H4 (cell line): ENCODE results near the gene OAS1. TPM values are rescaled to one million over a fixed set of nuclear protein-coding genes. Genes with fewer than 3 reads are reported as not detected.
"Not testable (repeated sequence)": the region's sequence is repeated elsewhere in the genome, so short reads cannot be mapped to it uniquely, and the experiment has no call there.

Experiments
- DNase-seq: peaks from one replicate; pipeline ENCODE4 v3.0.0-alpha.2; 2015; ENCODE audit warnings: low spot score
- total RNA-seq: library from RNA; depleted of rRNA; stranded (reverse); fragments of >200 nt; shearing (Covaris generic); gene quantifications from 2 replicates; pipeline ENCODE4 v1.2.3, GENCODE V29; 2014

OAS1 gene
- total RNA-seq, 1 experiment from 2014 or later: 70.8 TPM

DNA sequence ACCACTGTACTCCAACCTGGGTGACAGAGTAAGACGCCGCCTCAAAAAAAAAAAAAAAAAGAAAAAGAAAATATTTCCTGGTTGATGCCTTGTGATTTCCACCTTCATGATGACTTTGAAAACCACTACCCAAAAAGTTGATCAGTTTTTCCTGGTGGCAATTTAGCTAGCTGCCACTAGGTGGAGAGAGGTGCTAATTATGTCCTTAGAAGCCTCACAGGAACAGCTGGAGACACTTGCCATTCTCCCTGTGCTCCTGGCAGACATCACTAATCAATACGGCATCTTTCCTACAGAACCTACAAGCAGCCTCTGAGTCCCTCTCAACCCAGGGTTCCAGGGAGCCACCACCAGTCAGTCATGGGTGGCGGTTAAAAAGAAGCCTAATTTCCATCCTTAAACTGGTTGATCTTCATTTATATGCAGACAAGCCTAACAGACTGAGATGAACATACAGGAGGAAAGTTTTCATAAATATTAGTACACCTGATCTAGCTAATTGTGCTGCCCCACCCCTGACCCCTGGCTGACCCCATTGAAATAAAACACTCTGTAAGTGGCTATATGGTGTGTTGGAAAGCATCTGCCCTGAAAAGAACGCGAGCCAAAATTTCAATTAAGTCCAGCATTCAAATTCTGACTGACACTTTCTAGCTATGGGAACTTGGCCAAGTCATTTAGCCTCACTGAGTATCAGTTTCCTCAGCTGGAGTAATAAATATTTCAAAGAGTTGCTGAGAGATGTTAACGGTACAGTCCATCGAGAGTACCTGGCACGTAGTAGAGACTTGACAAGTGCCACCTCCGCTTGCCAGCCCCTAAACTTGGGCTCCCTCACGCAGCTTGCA lies 6.2 kb upstream of the OAS1 start:
- peak; percentile 59 for DNase-seq

DNA sequence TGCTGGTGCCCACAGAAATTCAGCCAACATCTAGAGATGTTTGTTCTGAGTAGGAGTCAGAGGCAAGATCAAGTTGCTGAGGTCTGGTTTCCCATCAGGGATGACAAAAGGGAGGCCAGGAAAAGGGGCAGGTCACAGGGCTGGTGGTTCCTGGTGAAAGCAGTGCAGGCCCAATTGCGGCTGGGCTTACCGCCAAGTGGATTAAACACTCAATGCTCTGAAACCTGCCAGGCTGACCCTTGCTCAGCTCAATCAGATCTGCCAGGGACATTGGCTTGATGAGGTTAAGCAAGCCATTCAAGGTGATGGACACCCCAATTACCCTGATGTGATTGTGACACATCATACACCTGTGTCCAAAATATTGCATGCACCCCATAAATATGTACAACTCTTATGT lies 5.5 kb upstream of the OAS1 start:
- DNase-seq: no peak

DNA sequence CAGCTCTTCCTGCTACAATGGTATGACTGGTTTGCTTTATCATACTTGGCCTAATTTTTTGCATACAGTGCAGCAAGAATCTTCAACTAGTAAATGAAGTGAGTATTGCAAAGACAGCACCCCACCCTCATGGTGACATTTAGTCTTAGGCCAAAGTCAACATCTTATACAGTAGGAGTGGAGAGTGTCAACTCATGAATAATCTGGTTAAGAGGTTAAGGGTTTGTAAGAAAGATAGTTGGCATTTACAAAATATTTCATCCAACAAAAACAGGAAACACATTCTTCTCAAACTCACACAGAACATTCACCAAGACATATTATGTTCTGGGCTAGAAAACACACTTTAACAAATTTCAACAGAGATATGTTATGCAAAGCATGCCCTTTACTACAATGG lies 2.2 kb upstream of the OAS1 start:
- no peak for DNase-seq

DNA sequence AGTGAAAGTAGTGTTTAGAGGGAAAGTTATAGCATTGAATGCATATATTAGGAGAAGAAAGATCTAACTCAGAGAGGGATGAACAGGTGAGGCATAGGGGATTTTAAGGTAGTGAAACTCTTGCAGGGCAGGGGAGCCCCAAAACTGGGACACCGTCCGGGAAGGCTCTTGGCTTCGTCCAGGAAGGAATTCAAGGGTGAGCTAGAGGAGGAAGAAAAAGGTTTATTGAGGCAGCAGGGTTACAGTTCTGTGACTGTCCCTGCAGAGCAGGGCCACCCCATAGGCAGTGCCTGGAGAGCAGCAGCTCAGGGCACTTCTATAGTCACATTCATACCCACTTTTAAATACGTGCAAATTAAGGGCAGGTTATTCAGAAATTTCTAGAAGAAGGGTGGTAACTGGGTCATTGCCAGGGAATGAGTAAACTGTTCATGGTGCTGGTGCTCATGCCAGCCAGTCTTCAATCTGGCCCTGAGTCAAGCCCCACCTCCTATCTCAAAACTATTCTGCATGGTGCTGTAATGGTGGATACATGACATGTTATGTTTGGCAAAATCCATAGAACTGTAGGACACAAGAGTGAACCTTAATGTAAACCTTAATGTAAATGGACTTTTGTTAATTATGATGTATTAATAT lies 1.2 kb upstream of the OAS1 start:
- DNase-seq: no peak

DNA sequence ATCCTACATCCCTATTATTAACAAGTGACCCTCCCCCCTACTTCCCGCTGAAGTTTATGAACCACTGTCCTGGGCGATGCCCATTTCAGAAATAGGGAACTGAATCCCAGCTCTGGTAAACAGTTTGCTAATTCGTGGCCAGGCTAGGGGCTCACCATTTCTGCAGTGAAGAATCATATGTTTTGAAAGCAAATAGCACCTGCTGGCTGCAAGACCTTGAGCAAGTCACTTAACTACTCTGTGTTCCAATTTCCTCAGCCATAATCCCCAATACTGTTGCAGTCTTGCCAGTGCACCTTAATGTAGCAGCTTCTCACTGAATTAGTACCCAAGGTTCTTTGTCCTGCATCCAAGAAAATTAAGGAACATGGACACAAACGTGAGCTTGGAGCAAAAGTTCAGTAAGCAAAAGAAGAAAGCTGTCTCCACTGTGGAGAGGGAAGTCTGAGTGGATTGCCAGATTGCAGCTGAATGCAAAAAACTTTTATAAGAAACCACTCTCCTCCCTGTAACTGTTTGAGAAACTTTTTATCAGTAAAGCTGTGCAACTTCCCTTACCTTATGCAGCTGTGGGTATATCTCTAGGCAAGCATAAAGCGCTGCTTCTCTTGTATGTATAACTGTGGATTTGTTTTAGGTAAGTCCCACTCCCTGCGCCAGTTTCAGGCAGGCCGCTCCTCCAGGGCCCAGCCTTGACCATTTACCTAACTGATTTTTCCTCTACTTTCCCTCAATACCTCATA lies 824 bp downstream of the OAS1 start:
- no peak for DNase-seq

DNA sequence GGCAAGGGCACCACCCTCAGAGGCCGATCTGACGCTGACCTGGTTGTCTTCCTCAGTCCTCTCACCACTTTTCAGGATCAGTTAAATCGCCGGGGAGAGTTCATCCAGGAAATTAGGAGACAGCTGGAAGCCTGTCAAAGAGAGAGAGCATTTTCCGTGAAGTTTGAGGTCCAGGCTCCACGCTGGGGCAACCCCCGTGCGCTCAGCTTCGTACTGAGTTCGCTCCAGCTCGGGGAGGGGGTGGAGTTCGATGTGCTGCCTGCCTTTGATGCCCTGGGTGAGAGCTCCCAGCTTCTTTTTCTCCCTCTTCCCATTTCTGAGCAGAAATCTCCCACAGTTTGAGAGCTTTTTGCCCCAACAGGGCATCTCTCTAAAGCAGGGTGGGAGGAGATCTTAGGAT lies 1.8 kb downstream of the OAS1 start:
- no peak for DNase-seq

DNA sequence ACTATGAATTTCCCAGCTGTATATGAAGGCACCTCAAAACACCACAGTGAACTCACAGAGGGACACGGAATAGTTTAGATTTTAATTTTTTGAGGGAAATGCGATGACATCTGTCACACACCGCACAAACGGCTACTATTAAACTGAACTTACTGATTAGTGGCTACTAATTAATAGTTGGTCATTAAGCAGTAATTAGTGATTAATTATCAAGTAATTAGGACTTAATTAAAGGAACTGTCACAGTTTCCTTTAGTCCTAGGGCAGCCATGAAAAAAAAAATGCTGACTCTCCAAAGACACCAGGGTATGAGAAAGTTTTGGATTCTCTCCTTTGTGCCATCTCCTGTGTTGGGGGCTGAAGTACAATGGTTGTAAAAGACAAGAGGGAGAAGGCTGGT lies 2.9 kb downstream of the OAS1 start:
- no peak for DNase-seq

DNA sequence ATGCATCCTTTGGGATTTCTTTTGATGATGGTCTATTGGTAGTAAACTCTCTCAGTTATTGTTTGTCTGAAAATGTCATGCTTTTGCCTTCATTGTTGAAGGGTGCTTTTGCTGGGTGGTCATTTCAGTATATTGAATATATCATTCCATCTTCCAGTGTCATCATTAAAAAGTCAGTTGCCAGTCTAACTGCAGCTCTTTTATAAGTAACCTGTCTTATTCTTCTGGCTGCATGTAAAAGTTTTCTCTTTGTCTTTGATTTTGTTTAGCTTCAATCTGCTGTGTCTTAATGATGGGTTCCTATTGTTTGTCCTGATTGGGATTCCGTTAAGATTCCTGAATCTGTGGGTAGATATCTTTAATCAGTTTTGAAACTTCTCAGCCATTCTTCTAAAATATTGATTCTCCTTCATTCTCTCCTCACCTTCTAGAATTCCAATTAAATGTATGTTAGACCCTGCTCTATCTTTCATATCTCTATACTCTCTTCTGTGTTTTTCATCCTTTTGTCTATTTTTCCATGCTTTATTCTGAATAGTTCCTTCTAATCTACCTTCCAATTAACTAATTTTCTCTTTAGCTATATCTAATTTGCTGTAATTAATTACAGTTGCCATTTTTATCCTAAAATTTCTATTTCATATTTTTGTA lies 6.4 kb downstream of the OAS1 start:
- DNase-seq: no peak

DNA sequence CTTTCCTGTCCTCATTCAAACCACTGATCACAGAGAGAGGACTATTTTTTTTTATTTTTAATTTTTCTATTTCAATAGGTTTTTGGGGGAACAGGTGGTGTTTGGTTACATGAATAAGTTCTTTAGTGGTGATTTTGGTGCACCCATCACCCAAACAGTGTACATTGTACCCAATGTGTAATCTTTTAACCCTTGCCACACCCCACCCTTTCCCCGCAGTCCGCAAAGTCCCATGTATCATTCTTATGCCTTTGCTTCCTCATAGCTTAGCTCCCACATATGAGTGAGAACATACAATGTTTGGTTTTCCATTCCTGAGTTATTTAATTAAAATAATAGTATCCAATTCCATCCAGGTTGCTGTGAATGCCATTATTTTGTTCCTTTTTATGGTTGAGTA lies 7.1 kb downstream of the OAS1 start:
- not testable (repeated sequence) for DNase-seq

DNA sequence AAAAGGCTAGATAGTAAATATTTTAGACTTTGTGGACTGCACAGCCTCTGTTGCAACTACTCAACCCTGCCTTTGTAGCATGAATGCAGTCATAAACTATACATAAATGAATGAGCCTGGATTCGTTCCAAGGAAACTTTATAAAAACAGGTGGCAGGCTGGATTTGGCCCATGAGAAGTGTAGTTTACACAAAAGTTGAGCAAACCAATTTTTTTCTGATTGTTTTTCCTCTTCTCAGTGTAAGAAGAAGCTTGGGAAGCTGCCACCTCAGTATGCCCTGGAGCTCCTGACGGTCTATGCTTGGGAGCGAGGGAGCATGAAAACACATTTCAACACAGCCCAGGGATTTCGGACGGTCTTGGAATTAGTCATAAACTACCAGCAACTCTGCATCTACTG lies 9.5 kb downstream of the OAS1 start:
- DNase-seq: peak; percentile 20

DNA sequence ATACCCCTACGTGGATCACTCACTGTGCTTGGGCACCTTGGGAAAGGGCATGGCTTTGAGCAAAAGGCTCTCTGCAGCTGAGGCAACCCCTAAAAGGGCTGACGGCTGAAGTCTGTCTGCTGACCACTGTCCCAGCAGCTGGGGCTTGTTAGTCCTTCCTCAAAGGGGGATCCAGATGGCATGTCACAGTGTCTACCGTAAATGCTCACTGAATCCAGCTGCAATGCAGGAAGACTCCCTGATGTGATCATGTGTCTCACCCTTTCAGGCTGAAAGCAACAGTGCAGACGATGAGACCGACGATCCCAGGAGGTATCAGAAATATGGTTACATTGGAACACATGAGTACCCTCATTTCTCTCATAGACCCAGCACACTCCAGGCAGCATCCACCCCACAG lies 12.4 kb downstream of the OAS1 start:
- DNase-seq: no peak

DNA sequence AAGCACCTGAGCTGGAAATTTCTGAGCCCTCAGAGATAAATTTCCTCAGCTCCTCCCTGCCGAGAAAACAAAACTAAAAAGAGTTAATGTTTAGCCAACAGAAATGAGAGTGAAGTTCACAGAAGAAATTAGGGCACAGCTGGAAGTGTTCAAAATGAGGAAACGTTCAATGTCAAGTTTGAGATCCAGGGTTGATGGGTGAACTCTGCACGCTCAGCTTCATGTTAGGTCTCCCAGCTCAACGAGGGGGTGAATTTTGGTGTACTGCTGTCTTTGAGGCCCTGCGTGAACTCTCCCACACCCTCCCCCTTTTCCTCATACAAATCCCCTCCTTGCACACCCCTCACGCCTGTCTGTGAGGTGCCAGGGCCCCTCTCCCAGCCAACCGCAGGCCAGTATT lies 18.2 kb downstream of the OAS1 start:
- no peak for DNase-seq

DNA sequence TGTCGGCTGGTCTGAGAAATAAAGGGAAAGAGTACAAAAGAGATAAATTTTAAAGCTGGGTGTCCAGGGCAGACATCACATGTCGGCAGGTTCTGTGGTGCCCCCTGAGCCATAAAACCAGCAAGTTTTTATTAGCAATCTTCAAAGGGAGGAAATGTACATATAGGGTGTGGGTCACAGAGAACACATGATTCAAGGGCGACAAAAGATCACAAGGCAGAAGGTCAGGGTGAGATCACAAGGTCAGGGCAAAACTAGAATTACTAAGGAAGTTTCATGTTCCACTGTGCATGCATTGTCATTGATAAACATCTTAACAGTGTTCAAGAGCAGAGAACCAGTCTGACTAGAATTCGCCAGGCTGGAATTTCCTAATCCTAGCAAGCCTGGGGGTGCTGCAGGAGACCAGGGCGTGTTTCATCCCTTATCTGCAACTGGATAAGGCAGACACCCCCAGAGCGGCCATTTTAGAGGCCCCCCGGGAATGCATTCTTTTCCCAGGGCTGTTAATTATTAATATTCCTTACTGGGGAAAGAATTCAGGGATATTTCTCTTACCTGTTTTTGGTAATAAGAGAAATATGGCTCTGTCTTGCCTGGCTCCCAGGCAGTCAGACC lies 19.8 kb downstream of the OAS1 start:
- DNase-seq: not testable (repeated sequence)

DNA sequence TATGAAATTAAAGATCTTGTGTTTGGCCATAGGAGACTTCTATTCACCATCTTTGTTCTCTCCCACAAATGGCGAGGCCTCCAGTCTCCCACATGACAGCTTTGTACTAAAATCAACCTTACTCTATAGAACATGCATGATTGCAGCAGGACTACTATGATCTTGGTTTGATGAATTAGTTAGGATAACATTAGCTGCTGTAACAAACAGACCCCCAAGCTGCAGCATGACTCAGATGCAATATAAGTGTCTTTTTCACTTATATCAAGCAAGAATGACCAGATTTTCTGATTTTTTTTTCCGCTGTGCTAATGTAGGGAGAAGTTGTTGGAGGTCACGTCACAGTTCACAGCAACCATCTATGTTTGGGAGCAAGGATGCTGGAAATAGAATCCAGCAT lies 20.7 kb downstream of the OAS1 start:
- DNase-seq: no peak

DNA sequence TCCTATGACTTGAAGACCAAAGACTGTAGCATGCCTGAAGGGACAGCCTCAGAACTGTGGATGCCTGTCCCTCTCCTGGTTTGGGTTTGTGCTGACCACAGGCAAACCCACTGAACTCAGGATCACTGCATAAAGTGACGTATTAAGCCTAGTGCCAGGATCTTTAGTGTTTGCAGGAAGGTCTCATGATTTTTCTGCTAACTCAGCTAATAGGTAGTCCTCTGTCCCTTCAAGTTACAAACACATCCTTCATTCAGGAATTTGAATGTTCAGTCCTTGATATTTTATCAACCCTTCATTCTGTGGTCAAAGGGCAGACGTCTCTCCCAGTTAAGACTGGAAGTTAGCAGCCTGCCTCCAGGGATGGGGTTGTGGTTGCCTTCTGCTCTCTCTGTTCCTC lies 21.2 kb downstream of the OAS1 start:
- DNase-seq: no peak

DNA sequence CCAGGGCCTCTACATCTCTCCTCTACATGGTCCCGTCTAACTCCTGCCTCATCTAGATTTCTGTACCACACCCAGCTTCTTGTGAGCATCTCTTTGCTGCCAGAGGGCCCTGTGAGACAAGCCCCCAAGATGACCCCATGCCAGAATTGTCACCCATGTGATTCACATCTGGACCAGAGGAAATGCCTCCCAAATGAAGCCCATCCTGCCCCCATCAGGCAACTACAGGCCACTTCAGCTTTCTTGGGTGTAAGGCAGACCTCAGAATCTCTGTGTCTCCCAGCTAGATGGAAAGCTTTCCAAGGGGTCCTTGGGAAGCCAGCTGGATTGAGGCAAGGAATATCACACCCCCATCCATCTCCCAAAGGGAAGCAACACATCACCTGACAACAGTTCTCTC lies 22.2 kb downstream of the OAS1 start:
- DNase-seq: no peak

DNA sequence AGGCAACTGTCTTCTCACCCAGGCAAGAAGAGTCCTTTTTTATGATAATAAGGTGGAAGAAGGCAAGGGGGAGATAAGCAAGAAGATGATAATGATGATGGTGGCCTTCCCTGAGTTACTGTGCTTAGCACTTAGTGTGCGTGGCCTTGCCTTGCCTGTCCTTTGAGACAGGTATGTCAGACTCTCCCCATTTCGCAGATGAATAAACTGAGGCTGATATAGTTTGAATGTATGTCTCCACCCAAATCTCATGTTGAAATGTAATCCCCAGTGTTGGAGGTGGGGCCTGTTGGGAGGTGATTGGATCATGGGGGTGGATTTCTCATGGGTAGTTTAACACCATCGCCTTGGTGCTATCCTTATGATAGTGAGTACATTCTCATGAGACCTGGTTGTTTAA lies 23.0 kb downstream of the OAS1 start:
- no peak for DNase-seq

DNA sequence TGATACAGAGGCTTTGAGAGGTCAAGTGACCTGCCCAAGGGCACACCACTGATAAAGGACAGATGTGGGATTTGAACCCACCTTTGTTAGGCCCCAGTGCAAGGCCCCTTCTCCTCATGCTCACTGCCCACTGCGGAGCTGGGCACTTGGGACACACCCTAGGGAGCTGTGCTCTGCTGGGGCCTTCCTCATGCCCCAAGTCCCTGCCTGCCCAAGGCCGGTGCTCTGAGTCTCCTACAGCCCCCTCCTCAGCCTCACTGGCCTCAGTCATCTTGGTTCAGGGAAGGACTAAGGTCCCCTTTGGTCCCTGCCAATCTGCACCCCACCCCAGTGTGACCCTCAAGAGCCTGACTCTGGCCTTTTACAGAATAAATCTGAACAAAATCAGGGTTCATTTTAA lies 23.6 kb downstream of the OAS1 start:
- DNase-seq: no peak

DNA sequence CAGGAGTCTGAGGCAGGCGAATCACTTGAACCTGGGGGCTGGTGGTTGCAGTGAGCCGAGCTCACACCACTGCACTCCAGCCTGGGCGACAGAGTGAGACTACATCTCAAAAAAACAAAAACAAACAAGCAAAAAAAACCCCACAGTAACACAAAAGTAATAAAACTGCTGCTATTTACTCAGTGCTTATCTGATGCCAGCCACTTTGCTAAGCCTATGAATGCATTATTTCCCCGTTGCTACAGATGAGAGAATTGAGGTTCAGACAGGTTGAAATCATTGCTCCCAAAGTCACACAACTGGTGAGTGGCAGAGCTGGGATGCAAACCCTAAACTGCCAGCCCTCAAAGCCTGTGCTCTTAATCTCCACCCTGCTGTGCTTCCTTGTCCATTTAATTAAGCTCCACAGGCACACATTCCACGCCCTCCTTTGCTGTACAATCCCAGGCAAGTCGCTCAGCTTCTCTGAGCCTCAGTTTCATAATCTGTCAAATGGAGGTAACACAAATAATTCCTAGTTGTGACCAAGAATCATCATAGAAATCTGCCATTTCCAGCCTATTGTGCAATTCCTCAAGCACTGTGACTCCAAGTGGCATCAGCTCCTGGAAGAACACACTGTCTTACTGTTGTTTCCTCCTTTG lies 25.8 kb downstream of the OAS1 start:
- DNase-seq: no peak

DNA sequence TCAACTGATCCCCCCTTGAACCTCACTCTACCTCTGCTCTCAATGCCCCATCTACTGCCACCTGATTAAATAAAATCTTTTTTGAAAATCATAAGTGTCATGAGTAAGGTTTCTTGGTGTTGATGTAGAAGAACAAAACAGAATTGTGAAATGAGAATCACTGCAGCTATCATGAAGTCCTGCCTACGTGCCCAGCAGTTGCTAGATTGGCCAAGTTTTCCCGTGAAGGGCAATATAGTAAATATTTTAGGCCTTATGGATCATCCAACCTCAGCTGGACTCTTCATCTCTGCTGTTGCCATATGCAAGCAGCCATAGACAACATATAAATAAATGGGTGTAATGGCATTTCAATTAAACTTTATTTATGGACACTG lies 26.4 kb downstream of the OAS1 start:
- no peak for DNase-seq

DNA sequence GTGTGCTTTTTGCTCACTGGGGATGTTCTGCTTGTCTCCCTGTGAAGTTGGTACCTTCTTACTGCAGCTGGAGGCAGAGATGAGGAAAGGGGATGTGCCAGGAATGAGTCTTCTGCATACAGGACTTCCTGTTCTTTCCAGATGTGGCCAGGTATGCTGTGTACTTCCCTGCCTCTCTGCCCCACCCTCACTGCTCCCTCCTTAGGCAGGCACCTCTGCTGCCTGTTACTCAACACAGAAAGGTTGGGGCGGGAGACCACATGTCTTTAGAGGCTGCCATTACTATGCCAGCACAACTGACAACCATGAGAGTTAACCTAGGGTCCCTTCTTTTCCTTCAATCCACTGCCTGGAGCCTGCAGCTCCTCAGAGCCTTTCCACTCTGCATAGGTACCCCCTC lies 29.5 kb downstream of the OAS1 start:
- DNase-seq: no peak
